Globus pallidus (tissue), 1 donor: ENCODE measurements around the gene LCE2B.

Experiments used
- DNase-seq: peaks from one replicate; pipeline ENCODE4 v3.0.0-alpha.2; 2015; ENCODE audit warnings: low spot score

LCE2B gene

GRCh38 chr1:152735648-152736047, 49.7 kb downstream of the LCE2B start:
- DNase-seq: no peak
